ENCODE results near the gene FGF1. TPM values are rescaled to one million over a fixed set of nuclear protein-coding genes. Genes with fewer than 3 reads are reported as not detected.

The FGF1 gene
- total and polyA plus RNA-seq, 2 of the 4 experiments (the other 2 are of a cell fraction): 7.6 to 7.7 TPM

- no peak overlapping the region for H3K9ac ChIP-seq (ENCODE audit: low read depth, low read length)
- TF ChIP-seq FOS (IDR thresholded peaks at IDR 0.05; ENCODE audit: low read depth, low read length) (no peak), BHLHE40 (IDR thresholded peaks at IDR 0.05; ENCODE audit: low read depth, low read length) (peak; percentile 47), ELK1 (IDR thresholded peaks at IDR 0.05; ENCODE audit: borderline replicate concordance, low read depth, low read length) (no peak), USF2 (IDR thresholded peaks at IDR 0.05; ENCODE audit: low read depth, low read length) (no peak), RAD21 (IDR thresholded peaks at IDR 0.05; ENCODE audit: low read length) (peak; percentile 20), CTCF (conservative IDR thresholded peaks at IDR 0.05; ENCODE audit: low read depth, low read length) (no peak), MXI1 (IDR thresholded peaks at IDR 0.05; ENCODE audit: borderline replicate concordance, low read depth, low read length) (no peak), POLR2A (IDR thresholded peaks at IDR 0.05; ENCODE audit: low read depth, low read length) (no peak), SMC3 (IDR thresholded peaks at IDR 0.05; ENCODE audit: low read depth, low read length) (0 out of 2 replicates have a peak, but pooled peaks have one; percentile 11), CHD1 (IDR thresholded peaks at IDR 0.05; ENCODE audit: low read depth, low read length) (no peak), RCOR1 (IDR thresholded peaks at IDR 0.05; ENCODE audit: insufficient replicate concordance, low read length) (no peak), MAFK (IDR thresholded peaks at IDR 0.05; ENCODE audit: low read depth, low read length) (no peak), CEBPB (IDR thresholded peaks at IDR 0.05; ENCODE audit: low read depth, low read length) (no peak)
- H4K91ac ChIP-seq (ENCODE audit: insufficient read depth, low read depth, low read length): peak overlapping the region; percentile 58
- H4K20me1 ChIP-seq (ENCODE audit: insufficient read depth, low read length): no peaks in the 10 kb centered on the region
- H3K9me3 ChIP-seq (ENCODE audit: control insufficient read depth, insufficient read depth, low read length): no peaks in the 10 kb centered on the region
- POLR2A ChIA-PET (ENCODE audit: unreplicated experiment): interaction anchor here (0.6 kb wide), 1 partner anchor 243 kb away, joined by 3 read pairs; no protein-coding TSS in a partner anchor
- no peak overlapping the region for H4K5ac ChIP-seq (ENCODE audit: low read depth, low read length)
- H3K4ac ChIP-seq (ENCODE audit: low read depth, low read length): peak overlapping the region; percentile 69
- CTCF ChIA-PET: interaction anchor here (2.7 kb wide), 1 partner anchor 55 kb away, joined by 10 read pairs; no protein-coding TSS in a partner anchor
- H3K56ac ChIP-seq (ENCODE audit: extremely low read depth, insufficient read depth, low read length): peak overlapping the region; percentile 44; the same call in 1 of the 2 replicates
- BruUV-seq (replicated peaks): no TSS peak
- peak overlapping the region; percentile 14; the same call in 1 of the 2 replicates for H3K4me3 ChIP-seq (ENCODE audit: insufficient read depth, low read depth, low read length)
- peak; percentile 92 for ATAC-seq (ENCODE audit: low read depth)
- H3K23ac ChIP-seq (ENCODE audit: low read depth, low read length): peak overlapping the region; percentile 71; the same call in 1 of the 2 replicates
- peak overlapping the region; percentile 32; the same call in 1 of the 2 replicates for H2AK5ac ChIP-seq (ENCODE audit: low read depth, low read length)
- H3K4me1 ChIP-seq (ENCODE audit: control insufficient read depth, insufficient read depth, low read length): peaks cover 20% of the 10 kb centered on the region
- peak overlapping the region; percentile 90 for H3K4me2 ChIP-seq (ENCODE audit: low read depth, low read length)
- peak overlapping the region; percentile 67 for H2AFZ ChIP-seq (replicated peaks; ENCODE audit: low read length, poor library complexity)
- H2BK15ac ChIP-seq (ENCODE audit: low read depth, low read length): peak overlapping the region; percentile 52; the same call in 1 of the 3 replicates
- peak overlapping the region in 1 of 2 experiments; percentile 54; a peak in 2 of 4 replicates for H4K8ac ChIP-seq (ENCODE audit: low read depth in 2 of 2, low read length in 2 of 2)
- peak overlapping the region; percentile 16 for H3K18ac ChIP-seq (ENCODE audit: low read depth, low read length)
- H3K14ac ChIP-seq (replicated peaks; ENCODE audit: low read depth, low read length): peak overlapping the region; percentile 73
- H3K79me1 ChIP-seq (ENCODE audit: low read depth in 1 of 2, low read length in 2 of 2): peaks cover 0 to 28% of the 10 kb centered on the region in 2 experiments; a peak in 2 of 4 replicates
- dilution Hi-C loops (cut with HindIII; ENCODE audit: low sequenced_read_pairs, unreplicated experiment) (no loop called here), in situ Hi-C loops (cut with MboI; ENCODE audit: low sequenced_read_pairs) (loop anchor here (10.0 kb wide), 1 partner anchor 274 kb away; no protein-coding TSS in a partner anchor), intact Hi-C loops (cut with micrococcal nuclease) (no loop called here)
- H3K27ac ChIP-seq (ENCODE audit: insufficient read depth, low read length): peak overlapping the region; percentile 82
- peak overlapping the region; percentile 77 for H2BK5ac ChIP-seq (ENCODE audit: low read depth, low read length, poor library complexity, severe bottlenecking)
- H2AK9ac ChIP-seq (replicated peaks; ENCODE audit: low read depth, low read length, poor library complexity): peak overlapping the region; percentile 39
- no peaks in the 10 kb centered on the region for H3K36me3 ChIP-seq (ENCODE audit: control insufficient read depth, insufficient read depth, low read length)
- H3K9me1 ChIP-seq (ENCODE audit: insufficient read depth, low read length): peaks cover 19% of the 10 kb centered on the region
- H3K27me3 ChIP-seq (ENCODE audit: control insufficient read depth, insufficient read depth, low read length): no peaks in the 10 kb centered on the region
- H2BK20ac ChIP-seq (ENCODE audit: low read depth, low read length): peak overlapping the region; percentile 63; the same call in 1 of the 2 replicates
- 0% methylated on average over 10 of the region's 20 CpGs; no CpG with 5 or more reads in 1 of the 2 experiments for WGBS, 2 experiments (ENCODE audit: extremely low coverage in 2 of 2, insufficient read length in 1 of 2)
- peak; percentile 91 for DNase-seq
- H2BK120ac ChIP-seq (ENCODE audit: low read depth, low read length): peak overlapping the region; percentile 93
These were observed 85.1 kb downstream of the FGF1 start for GRCh38 chr5:142600611-142601358.
